HG02938 (cell line): Measurements from ENCODE around the gene MAGEA2.
A peak's percentile ranks its signal among the peaks of the same experiment; 100 is the strongest.
"Not testable (repeated sequence)": the region's sequence is repeated elsewhere in the genome, so short reads cannot be mapped to it uniquely, and the experiment has no call there.

Experiments used
- ATAC-seq: cut with Tn5 transposase; IDR thresholded peaks from one replicate; pipeline ENCODE4 v1.9.1; 2021; ENCODE audit warnings: mild to moderate bottlenecking, moderate library complexity; ENCODE audit not compliant: unreplicated experiment

Gene MAGEA2, protein sequence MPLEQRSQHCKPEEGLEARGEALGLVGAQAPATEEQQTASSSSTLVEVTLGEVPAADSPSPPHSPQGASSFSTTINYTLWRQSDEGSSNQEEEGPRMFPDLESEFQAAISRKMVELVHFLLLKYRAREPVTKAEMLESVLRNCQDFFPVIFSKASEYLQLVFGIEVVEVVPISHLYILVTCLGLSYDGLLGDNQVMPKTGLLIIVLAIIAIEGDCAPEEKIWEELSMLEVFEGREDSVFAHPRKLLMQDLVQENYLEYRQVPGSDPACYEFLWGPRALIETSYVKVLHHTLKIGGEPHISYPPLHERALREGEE

DNA sequence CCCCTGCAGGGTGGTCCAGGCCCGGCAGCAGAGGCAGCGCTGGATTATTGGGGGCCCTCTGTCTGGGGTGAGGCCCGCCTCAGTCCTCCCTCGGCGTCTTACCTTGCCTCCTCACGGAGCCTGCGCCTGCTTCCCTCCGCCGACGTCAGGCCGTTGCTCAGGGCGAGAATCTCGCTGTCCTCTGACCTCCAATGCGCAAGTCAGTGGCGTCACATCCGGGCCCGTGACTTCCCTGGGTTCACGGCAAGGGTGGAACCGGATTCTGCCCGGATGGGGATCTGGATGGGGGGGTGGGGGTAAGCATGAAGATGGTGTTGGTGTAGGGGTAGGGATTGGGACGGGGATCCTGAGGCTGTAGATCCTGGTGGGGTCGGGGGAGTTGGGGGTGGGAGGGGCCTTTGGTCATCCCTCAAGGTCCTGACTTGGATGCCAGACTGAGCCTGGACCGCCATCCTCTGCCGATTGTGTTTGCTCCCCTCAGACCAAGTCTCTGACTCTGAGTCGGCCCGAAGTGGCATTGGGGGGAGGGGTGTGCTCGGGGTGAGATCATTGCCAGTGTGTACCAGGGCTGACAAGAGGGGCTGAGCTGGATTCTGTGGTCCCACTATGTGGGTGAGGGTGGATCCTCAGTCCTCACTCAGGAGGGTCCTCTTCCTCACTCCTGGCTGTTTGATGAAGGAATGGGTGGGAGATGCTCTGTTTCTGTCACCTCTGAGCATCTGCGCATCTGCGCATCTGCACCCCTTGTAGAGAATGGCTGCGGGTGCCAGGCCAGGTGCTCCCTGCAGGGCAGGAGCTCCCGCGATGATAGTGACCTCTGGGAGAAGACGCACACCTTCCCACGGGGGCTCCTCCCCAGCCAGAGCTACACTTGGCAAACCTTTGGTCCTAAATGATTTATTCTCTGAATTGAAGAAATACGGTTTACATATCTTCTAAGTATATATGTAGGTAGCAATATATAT, at the start of gene MAGEA2:
Gene MAGEA2 (minus strand): TSS at position 157 of the 965 bp plus-strand sequence. CDS start 2,479 bp downstream, outside the sequence.
- not testable (repeated sequence) for ATAC-seq

DNA sequence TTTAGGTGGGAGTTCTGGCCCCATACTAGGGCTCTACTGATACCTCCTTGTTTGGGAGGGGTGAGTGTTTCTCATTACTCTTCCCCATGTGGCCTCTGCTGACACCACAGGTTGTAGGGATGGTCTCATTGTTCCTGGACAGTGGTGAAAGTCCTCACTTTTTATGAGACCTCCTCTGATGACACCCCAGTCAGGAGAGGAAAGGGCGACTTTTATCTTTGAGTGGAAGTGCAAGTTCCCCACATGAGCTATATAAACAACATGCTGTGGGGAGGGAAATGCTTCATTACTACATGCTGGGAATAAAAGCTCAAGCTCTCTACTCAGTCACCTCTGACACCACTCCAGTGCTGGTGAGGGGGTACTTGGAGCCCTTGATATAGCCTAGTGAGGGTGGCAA, 45.3 kb upstream of the MAGEA2 start:
- ATAC-seq = no peak

DNA sequence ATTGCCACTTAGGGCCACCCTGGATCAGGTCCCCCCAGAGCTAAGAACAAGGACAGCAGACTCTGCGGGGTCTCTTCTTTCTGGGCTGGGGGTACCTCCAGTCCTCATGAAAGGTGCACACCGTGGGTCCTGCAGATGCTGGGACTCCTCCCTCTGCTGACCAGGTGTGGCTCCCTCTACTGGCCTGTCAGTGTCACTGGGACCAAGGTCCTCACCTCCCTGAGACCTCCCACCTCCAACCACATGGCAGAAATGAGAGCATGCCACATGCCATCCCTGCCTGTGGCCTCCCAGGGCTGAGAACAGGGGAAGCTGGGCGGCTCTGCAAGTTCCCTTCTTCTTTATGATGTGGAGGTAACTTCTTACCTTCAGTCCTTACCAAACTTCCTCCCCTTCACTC, 33.4 kb upstream of the MAGEA2 start:
- peak; percentile 68 for ATAC-seq

DNA sequence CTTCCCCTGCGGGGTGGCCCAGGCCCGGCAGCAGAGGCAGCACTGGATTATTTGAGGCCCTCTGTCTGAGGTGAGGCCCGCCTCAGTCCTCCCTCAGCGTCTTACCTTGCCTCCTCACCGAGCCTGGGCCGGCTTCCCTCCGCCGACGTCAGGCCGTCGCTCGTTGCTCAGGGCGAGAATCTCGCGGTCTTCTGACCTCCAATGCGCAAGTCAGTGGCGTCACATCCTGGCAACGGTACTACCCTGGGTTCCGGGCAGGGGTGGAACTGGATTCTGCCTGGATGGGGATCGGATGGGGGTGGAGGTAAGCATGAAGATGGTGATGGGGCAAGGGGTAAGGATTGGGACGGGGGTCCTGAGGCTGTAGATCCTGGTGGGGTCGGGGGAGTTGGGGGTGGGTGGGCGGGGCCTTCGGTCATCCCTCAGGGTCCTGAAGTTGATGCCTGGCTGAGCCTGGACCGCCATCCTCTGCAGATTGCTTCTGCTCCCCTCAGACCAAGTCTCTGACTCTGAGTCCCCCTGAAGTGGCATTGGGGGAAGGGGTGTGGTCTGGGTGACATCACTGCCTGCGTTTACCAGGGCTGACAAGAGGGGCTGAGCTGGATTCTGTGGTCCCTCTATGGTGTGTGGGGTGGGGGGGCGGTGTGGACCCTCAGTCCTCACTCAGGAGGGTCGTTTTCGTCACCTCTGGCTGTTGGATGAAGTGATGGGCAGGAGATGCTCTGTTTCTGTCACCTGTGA, 16.1 kb upstream of the MAGEA2 start, which contains the start of gene MAGEA6:
Gene MAGEA6 (minus strand): TSS at position 141 of the 741 bp plus-strand sequence. CDS start 2,039 bp downstream, outside the sequence.
- ATAC-seq = not testable (repeated sequence)

DNA sequence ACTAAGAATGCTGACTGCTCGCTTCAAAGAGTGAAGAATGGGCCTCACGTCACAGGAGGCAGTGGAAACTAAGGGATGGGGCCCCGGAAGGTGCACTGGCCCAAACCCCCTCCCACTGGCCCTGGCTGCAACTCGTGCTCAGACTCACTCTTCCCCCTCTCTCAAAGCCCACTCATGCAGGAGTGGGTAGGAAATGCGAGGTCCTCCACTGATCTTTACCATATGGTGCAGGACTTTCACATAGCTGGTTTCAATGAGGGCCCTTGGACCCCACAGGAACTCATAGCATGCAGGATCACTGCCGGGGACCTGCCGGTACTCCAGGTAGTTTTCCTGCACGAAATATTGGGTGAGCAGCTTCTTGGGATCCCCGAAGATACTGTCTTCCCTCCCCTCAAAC, 12.9 kb upstream of the MAGEA2 start:
- not testable (repeated sequence) for ATAC-seq

DNA sequence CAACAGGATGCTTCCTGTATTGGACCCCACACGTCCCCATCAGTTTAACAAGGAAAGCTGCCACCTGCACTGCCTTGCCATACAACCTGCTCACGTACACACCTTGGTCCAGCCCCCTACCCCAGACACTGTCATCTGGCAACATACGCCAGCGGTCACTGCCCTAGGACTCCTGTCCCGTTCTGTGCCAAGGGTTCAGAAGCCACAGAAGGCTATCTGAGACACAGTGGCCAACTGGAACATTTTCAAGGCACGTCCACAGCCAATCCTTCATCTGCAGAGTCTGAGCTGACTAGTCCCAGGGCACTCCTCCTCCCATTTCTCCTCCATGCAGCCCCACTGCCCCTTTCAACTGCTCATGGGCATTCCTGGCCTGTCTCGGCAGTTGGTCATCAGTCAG, 7.9 kb upstream of the MAGEA2 start:
- ATAC-seq = not testable (repeated sequence)

DNA sequence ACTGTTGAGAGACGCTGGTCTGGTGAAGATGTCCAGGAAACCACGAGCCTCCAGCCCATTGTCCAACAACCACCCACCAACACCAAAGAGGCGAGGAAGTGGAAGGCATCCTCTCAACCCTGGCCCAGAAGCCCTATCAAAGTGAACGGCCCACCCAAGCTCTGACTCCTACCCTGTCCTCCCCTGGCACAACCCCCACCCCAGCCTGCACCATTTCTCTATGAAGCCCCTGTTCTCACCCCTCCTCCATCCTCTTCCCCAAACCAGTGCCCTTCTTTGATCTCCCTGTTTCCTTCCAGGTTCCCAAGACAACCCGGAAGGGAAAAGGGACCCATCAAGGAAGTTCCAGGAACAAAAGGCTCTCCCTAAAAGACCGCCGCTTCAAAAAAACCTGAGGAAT, 5.9 kb upstream of the MAGEA2 start:
- not testable (repeated sequence) for ATAC-seq

DNA sequence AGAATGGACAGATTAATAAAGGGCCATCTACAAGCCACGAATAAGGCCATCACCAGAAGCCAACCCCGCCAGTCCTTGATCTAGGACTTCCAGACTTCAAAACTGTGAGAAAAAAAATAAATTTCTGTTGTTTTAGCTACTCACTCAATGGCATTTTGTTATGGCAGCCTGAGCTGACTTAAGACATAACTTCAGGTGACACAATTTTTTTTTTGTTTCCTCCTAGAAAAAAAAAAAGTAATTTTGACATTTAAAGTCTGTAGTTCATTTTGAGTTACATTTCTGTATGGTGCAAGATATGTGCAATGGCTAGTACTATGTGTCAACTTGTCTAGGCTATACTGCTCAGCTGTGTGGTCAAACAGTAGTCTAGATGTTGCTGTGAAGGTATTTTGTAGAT, 5.3 kb upstream of the MAGEA2 start, which contains the start of gene CSAG3:
Gene CSAG3 (plus strand): TSS at position 301 of the 400 bp plus-strand sequence.
- ATAC-seq = not testable (repeated sequence)

DNA sequence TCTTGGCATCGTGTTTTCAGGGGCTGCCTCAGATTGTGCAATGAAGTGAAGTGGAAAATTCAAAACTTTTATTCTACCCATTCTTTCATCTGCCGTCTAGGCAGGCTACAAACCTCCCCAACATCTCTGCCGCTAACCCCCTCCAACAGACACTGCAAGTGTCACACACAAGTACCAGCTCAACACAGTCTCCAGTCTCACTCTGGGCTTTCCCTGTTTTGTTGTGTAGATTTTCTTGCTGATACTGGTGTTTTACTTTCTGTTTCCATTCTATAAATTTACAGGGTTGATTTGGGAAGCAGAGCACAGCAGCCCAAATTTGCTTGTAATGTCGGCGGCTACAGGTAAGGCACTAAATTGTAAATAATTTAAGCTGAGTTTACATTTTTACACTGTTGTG, 1.2 kb upstream of the MAGEA2 start:
- ATAC-seq = not testable (repeated sequence)

DNA sequence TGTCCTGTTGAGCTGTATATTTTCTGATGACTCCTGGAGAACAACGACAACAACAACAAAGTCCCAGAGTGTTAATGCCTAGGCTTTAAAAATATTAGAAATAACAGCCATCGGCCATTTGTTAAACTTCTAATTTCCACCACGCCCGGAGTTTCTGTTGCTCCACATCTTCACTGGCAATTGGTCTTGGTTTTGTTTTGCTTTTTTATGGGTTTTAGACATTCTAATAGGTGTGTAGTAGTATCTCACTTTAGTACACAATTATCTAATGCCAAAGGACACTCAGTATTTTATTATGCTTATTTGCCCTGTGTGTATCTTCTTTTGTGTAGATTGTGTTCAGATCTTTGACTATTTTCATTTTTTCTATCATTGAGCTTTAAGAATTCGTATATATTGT, 15.1 kb downstream of the MAGEA2 start:
- ATAC-seq = no peak

DNA sequence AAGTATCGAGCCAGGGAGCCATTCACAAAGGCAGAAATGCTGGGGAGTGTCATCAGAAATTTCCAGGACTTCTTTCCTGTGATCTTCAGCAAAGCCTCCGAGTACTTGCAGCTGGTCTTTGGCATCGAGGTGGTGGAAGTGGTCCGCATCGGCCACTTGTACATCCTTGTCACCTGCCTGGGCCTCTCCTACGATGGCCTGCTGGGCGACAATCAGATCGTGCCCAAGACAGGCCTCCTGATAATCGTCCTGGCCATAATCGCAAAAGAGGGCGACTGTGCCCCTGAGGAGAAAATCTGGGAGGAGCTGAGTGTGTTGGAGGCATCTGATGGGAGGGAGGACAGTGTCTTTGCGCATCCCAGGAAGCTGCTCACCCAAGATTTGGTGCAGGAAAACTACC, 17.1 kb downstream of the MAGEA2 start:
- not testable (repeated sequence) for ATAC-seq

DNA sequence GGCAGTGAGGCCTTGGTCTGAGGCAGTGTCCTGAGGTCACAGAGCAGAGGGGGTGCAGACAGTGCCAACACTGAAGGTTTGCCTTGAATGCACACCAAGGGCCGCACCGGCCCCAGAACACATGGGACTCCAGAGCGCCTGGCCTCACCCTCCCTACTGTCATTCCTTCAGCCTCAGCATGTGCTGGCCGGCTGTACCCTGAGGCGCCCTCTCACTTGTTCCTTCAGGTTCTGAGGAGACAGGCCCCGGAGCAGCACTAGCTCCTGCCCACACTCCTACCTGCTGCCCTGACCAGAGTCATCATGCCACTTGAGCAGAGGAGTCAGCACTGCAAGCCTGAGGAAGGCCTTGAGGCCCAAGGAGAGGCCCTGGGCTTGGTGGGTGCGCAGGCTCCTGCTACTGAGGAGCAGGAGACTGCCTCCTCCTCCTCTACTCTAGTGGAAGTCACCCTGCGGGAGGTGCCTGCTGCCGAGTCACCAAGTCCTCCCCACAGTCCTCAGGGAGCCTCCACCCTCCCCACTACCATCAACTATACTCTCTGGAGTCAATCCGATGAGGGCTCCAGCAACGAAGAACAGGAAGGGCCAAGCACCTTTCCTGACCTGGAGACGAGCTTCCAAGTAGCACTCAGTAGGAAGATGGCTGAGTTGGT, 17.7 kb downstream of the MAGEA2 start:
- ATAC-seq = no peak

DNA sequence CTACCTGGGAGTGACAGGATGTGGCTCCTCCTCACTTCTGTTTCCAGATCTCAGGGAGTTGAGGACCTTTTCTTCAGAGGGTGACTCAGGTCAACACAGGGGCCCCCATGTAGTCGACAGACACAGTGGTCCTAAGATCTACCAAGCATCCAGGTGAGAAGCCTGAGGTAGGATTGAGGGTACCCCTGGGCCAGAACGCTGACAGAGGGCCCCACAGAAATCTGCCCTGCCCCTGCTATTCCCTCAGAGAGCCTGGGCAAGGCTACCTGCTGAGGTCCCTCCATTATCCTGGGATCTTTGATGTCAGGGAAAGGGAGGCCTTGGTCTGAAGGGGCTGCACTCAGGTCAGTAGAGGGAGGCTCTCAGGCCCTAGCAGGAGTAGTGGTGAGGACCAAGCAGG, 18.5 kb downstream of the MAGEA2 start:
- no peak for ATAC-seq

DNA sequence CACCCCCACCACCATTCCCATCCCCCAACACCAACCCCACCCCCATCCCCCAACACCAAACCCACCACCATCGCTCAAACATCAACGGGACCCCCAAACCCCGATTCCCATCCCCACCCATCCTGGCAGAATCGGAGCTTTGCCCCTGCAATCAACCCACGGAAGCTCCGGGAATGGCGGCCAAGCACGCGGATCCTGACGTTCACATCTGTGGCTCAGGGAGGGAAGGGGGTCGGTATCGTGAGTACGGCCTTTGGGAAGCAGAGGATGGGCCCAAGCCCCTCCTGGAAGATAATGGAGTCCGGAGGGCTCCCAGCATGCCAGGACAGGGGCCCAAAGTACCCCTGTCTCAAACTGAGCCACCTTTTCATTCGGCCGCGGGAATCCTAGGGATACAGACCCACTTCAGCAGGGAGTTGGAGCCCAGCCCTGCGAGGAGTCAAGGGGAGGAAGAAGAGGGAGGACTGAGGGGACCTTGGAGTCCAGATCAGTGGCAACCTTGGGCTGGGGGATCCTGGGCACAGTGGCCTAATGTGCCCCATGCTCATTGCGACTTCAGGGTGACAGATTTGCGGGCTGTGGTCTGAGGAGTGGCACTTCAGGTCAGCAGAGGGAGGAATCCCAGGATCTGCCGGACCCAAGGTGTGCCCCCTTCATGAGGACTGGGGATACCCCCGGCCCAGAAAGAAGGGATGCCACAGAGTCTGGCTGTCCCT, 19.3 kb downstream of the MAGEA2 start:
- ATAC-seq = not testable (repeated sequence)

DNA sequence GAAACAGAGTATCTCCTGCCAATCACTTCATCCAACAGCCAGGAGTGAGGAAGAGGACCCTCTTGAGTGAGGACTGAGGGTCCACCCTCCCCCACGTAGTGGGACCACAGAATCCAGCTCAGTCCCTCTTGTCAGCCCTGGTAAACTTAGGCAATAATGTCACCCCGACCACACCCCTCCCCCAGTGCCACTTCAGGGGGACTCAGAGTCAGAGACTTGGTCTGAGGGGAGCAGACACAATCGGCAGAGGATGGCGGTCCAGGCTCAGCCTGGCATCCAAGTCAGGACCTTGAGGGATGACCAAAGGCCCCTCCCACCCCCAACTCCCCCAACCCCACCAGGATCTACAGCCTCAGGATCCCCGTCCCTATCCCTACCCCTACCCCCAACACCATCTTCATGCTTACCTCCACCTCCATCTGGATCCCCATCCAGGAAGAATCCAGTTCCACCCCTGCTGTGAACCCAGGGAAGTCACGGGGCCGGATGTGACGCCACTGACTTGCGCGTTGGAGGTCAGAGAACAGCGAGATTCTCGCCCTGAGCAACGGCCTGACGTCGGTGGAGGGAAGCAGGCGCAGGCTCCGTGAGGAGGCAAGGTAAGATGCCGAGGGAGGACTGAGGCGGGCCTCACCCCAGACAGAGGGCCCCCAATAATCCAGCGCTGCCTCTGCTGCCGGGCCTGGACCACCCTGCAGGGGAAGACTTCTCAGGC, 20.2 kb downstream of the MAGEA2 start, which contains the start of the genes CSAG1 and MAGEA12:
Gene CSAG1 (minus strand): TSS at position 461 of the 715 bp plus-strand sequence. CDS start 1,261 bp downstream, outside the sequence.
Gene MAGEA12 (plus strand): TSS at position 497 of the 715 bp plus-strand sequence. CDS start 2,405 bp downstream, outside the sequence.
- ATAC-seq = no peak

DNA sequence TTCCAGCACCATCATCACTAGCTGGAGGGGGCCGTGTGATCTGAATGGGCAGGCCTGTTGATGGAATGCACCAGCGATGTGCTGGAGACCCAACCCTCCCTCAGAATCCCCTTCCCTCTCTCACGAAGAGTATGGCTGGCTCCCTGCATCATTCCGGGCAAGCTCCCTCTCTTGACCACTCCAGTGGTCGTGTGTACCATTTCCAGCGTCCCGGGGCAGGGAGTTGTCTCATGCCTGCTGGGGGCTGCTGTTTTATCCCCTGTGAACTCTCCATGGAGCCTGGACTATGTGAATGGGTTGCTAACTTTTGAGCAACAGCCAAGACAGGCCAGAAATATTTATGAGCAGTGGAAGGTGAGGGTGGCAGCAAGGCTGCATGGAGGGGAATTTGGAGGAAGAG, 28.2 kb downstream of the MAGEA2 start:
- ATAC-seq = no peak

DNA sequence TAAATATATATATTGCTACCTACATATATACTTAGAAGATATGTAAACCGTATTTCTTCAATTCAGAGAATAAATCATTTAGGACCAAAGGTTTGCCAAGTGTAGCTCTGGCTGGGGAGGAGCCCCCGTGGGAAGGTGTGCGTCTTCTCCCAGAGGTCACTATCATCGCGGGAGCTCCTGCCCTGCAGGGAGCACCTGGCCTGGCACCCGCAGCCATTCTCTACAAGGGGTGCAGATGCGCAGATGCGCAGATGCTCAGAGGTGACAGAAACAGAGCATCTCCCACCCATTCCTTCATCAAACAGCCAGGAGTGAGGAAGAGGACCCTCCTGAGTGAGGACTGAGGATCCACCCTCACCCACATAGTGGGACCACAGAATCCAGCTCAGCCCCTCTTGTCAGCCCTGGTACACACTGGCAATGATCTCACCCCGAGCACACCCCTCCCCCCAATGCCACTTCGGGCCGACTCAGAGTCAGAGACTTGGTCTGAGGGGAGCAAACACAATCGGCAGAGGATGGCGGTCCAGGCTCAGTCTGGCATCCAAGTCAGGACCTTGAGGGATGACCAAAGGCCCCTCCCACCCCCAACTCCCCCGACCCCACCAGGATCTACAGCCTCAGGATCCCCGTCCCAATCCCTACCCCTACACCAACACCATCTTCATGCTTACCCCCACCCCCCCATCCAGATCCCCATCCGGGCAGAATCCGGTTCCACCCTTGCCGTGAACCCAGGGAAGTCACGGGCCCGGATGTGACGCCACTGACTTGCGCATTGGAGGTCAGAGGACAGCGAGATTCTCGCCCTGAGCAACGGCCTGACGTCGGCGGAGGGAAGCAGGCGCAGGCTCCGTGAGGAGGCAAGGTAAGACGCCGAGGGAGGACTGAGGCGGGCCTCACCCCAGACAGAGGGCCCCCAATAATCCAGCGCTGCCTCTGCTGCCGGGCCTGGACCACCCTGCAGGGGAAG, 39.5 kb downstream of the MAGEA2 start, which contains the start of gene MAGEA2B:
Gene MAGEA2B (plus strand): TSS at position 814 of the 973 bp plus-strand sequence. CDS start 2,479 bp downstream, outside the sequence.
- not testable (repeated sequence) for ATAC-seq
